ENCODE measurements around the gene DHRS7.

Gene DHRS7

DNA sequence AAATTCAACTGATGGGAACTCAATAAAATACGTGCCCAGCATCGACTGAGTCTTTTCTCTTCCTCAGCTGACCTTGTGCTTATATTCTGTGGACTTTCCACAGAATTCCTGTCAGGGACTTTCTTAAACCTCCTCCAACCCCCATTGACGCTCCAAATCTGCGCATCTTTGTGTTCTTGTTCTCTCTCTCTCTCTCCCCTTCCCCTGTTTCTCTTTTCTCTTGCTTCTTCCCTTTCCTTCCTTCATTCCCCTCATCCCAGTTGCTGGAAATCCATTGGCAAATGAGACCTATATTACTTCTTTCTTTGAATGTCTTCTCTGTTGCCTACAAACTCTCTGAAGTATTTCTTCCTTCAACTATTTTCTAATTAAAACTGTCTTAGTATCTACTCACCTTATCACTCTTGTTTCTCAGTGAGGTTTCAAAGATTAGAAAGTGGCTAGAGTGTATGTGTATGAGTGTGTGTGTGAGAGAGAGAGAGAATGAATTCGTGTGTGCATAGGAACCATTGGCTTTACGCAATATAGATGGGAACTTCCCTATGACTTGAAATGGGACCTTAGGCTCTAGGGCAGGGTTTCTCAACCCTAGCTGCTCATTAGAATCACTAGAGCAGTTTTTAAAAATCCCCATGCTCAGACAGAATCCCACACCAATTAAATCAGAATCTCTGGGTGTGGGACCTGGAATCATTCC, 41.8 kb upstream of the DHRS7 start:
- H3K27ac ChIP-seq, result no peak overlapping the region

GRCh38 chr14:60206249-60206670, 41.1 kb upstream of the DHRS7 start:
- TF ChIP-seq, protein P1, sequence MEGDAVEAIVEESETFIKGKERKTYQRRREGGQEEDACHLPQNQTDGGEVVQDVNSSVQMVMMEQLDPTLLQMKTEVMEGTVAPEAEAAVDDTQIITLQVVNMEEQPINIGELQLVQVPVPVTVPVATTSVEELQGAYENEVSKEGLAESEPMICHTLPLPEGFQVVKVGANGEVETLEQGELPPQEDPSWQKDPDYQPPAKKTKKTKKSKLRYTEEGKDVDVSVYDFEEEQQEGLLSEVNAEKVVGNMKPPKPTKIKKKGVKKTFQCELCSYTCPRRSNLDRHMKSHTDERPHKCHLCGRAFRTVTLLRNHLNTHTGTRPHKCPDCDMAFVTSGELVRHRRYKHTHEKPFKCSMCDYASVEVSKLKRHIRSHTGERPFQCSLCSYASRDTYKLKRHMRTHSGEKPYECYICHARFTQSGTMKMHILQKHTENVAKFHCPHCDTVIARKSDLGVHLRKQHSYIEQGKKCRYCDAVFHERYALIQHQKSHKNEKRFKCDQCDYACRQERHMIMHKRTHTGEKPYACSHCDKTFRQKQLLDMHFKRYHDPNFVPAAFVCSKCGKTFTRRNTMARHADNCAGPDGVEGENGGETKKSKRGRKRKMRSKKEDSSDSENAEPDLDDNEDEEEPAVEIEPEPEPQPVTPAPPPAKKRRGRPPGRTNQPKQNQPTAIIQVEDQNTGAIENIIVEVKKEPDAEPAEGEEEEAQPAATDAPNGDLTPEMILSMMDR (conservative IDR thresholded peaks at IDR 0.05), result no peak
- TF ChIP-seq ZFX (IDR thresholded peaks at IDR 0.05), result no peak

More for the DNA sequence above, 41.8 kb upstream of the DHRS7 start:
- TF ChIP-seq, protein P1 (conservative IDR thresholded peaks at IDR 0.05), result no peak
- TF ChIP-seq ZFX (IDR thresholded peaks at IDR 0.05), result no peak

DNA sequence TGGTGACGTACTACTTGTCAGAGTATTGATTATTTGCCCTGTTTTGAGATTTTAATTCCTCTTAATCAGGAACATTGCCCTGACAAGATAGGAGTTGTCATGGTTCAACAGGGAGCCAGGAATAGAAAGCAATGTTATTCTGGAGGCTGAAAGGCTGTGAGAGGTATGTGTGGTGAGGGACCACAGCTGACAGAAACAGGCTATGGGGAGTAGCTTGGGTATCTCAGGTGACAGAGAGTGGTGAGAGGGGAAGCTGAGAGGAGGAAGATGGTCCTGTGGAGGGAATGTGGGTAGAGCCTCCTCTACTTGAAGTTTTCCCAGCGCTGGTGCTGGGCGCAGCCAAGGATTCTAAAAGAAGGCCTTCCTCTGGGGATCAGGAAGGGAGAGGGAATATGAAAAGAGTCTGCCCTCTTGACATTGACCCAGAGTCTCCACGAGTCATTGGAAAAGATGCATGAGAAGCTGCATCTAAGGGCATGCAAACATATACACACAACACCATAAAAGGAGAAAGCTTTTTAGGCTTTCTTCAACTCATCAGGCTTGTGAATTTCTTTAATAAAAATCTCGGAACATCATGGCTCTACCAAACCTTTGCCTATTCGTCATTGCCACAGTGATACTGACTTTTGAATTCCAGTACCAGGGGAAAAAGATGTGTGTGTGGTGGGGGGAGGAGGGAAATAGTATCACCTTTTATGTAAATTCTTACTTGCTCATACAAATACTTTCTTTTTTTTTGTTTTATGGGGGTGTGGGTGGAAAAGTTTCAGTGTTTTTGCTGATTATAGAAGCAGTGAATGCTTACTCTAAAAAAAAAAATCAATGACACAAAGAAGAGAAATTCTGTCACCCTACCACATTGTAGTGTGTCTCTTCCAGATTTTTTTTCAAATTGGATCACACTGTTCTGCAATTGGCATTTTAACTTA, 39.9 kb upstream of the DHRS7 start:
- H3K27ac ChIP-seq, result no peak overlapping the region
- TF ChIP-seq, protein P1 (conservative IDR thresholded peaks at IDR 0.05), result no peak
- TF ChIP-seq ZFX (IDR thresholded peaks at IDR 0.05), result no peak

More at GRCh38 chr14:60206249-60206670, 41.1 kb upstream of the DHRS7 start:
- H3K27ac ChIP-seq, result no peak overlapping the region

- H3K27ac ChIP-seq, result no peak overlapping the region
- TF ChIP-seq, protein P1 (conservative IDR thresholded peaks at IDR 0.05), result no peak
- 0 out of 2 replicates have a peak, but pooled peaks have one; percentile 7 for TF ChIP-seq ZFX (IDR thresholded peaks at IDR 0.05)
Measured at GRCh38 chr14:60204104-60204842, 39.1 kb upstream of the DHRS7 start.

DNA sequence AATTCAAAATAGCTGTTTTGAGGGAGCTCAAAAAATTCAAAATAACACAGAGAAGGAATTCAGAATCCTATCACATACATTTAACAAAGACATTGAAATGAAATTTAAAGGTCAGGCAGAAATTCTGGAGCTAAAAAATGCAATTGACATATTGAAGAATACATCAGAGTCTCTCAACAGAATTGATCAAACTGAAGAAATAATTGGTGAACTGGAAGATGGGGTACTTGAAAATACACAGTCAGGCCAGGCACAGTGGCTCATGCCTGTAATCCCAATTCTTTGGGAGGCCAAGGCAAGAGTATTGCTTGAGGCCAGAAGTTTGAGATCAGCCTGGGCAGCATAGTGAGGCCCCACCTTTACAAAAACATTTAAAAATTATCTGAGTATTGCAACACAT, 34.1 kb upstream of the DHRS7 start:
- no peak overlapping the region for H3K27ac ChIP-seq
- no peak for TF ChIP-seq ZFX (IDR thresholded peaks at IDR 0.05)
- TF ChIP-seq, protein P1 (conservative IDR thresholded peaks at IDR 0.05), result no peak

- TF ChIP-seq, protein P1 (conservative IDR thresholded peaks at IDR 0.05), result no peak
- no peak for TF ChIP-seq ZFX (IDR thresholded peaks at IDR 0.05)
- no peak overlapping the region for H3K27ac ChIP-seq
Measured at GRCh38 chr14:60197629-60198303, 32.6 kb upstream of the DHRS7 start.
